ENCODE results near the gene TAGAP.

DNA sequence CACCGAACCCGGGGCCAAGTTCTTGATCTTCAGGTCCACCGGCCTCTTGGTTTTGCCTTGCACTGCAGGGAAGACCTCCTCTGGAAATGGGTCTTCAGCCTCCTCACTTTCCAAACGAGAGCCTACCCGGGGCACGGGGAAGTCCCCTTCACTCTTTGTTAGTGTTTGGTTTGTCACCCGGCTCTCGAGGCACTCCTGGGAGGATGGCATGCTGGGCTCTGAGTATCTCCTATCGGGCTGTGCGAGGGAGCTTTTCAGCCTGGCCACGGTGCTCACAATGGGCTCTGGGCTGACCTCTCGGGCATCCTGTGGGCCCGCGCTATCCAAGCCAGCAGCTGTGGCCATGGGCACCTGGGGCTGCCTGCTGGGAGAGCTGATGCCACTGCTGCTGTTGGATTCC, 8.1 kb downstream of the TAGAP start:
- TF ChIP-seq, protein P1, sequence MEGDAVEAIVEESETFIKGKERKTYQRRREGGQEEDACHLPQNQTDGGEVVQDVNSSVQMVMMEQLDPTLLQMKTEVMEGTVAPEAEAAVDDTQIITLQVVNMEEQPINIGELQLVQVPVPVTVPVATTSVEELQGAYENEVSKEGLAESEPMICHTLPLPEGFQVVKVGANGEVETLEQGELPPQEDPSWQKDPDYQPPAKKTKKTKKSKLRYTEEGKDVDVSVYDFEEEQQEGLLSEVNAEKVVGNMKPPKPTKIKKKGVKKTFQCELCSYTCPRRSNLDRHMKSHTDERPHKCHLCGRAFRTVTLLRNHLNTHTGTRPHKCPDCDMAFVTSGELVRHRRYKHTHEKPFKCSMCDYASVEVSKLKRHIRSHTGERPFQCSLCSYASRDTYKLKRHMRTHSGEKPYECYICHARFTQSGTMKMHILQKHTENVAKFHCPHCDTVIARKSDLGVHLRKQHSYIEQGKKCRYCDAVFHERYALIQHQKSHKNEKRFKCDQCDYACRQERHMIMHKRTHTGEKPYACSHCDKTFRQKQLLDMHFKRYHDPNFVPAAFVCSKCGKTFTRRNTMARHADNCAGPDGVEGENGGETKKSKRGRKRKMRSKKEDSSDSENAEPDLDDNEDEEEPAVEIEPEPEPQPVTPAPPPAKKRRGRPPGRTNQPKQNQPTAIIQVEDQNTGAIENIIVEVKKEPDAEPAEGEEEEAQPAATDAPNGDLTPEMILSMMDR (optimal IDR thresholded peaks at IDR 0.05 in 1 of 3, IDR thresholded peaks at IDR 0.05 in 1 of 3, conservative IDR thresholded peaks at IDR 0.05 in 1 of 3; ENCODE audit: extremely low read depth in 1 of 3, insufficient read depth in 2 of 3, low read length in 3 of 3) = no peak
- no peak for TF ChIP-seq EZH2 (IDR thresholded peaks at IDR 0.05; ENCODE audit: low read length)

Measured in keratinocyte (primary cell).